HEK293 (cell line): ENCODE measurements around the gene AMD1.
A peak's percentile ranks its signal among the peaks of the same experiment; 100 is the strongest.

Experiments used
- ATF2 ChIP-seq: fragments of 450-650 bp; formaldehyde crosslinking; IDR thresholded peaks from 2 replicates; pipeline ENCODE4 v1.5.1; 2016; ENCODE audit warnings: missing biosample characterization, missing genetic modification characterization, low read depth
- HIC1 ChIP-seq: fragments of 450-650 bp; formaldehyde crosslinking; IDR thresholded peaks from 2 replicates; pipeline ENCODE4 v1.5.1; 2016; ENCODE audit warnings: missing biosample characterization, missing genetic modification characterization
- KLF10 ChIP-seq: fragments of 450-650 bp; IDR thresholded peaks from 2 replicates; pipeline ENCODE4 v1.5.1; 2018; ENCODE audit warnings: missing biosample characterization, mild to moderate bottlenecking, missing genetic modification characterization
- KLF7 ChIP-seq: fragments of 450-650 bp; formaldehyde crosslinking; IDR thresholded peaks from 2 replicates; pipeline ENCODE4 v1.5.1; 2016; ENCODE audit warnings: missing biosample characterization, missing genetic modification characterization, borderline replicate concordance
- MEIS1 ChIP-seq: sonication (generic); formaldehyde crosslinking; IDR thresholded peaks from 2 replicates; pipeline ENCODE4 v1.8.1; 2022; ENCODE audit warnings: missing genetic modification reagents, mild to moderate bottlenecking, borderline replicate concordance
- SP7 ChIP-seq: fragments of 450-650 bp; formaldehyde crosslinking; IDR thresholded peaks from 2 replicates; pipeline ENCODE4 v1.5.1; 2016; ENCODE audit warnings: missing biosample characterization, missing genetic modification characterization
- TRIM28 ChIP-seq: IDR thresholded peaks from 2 replicates; pipeline ENCODE4 v1.6.1; 2011; ENCODE audit warnings: low read length, control low read depth, borderline replicate concordance
- ZBTB10 ChIP-seq: fragments of 450-650 bp; formaldehyde crosslinking; IDR thresholded peaks from 2 replicates; pipeline ENCODE4 v1.5.1; 2016; ENCODE audit warnings: missing biosample characterization, missing genetic modification characterization
- ZFP41 ChIP-seq: fragments of 450-650 bp; formaldehyde crosslinking; IDR thresholded peaks from 2 replicates; pipeline ENCODE4 v1.5.1; 2016; ENCODE audit warnings: missing biosample characterization, missing genetic modification characterization, borderline replicate concordance
- ZIC2 ChIP-seq: fragments of 450-650 bp; formaldehyde crosslinking; IDR thresholded peaks from 2 replicates; pipeline ENCODE4 v1.5.1; 2016; ENCODE audit warnings: missing biosample characterization, missing genetic modification characterization
- ZNF121 ChIP-seq: fragments of 450-650 bp; formaldehyde crosslinking; IDR thresholded peaks from 2 replicates; pipeline ENCODE4 v1.5.1; 2016; ENCODE audit warnings: missing biosample characterization, missing genetic modification characterization
- ZNF132 ChIP-seq: fragments of 450-650 bp; formaldehyde crosslinking; IDR thresholded peaks from 2 replicates; pipeline ENCODE4 v1.5.1; 2017; ENCODE audit warnings: missing biosample characterization, missing genetic modification characterization, borderline replicate concordance
- ZNF175 ChIP-seq: fragments of 450-650 bp; formaldehyde crosslinking; IDR thresholded peaks from 2 replicates; pipeline ENCODE4 v1.5.1; 2016; ENCODE audit warnings: missing biosample characterization, missing genetic modification characterization
- ZNF2 ChIP-seq: fragments of 450-650 bp; formaldehyde crosslinking; IDR thresholded peaks from 2 replicates; pipeline ENCODE4 v1.5.1; 2016; ENCODE audit warnings: missing biosample characterization, missing genetic modification characterization
- ZNF335 ChIP-seq: fragments of 450-650 bp; formaldehyde crosslinking; conservative IDR thresholded peaks from 2 replicates; pipeline ENCODE4 v1.5.1; 2016; ENCODE audit warnings: missing biosample characterization, missing genetic modification characterization
- ZNF366 ChIP-seq: fragments of 450-650 bp; formaldehyde crosslinking; conservative IDR thresholded peaks from 2 replicates; pipeline ENCODE4 v1.5.1; 2016; ENCODE audit warnings: missing biosample characterization, missing genetic modification characterization
- ZNF530 ChIP-seq: fragments of 450-650 bp; formaldehyde crosslinking; IDR thresholded peaks from 2 replicates; pipeline ENCODE4 v1.5.1; 2016; ENCODE audit warnings: low read depth, missing biosample characterization, missing genetic modification characterization
- ZNF548 ChIP-seq: fragments of 450-650 bp; formaldehyde crosslinking; IDR thresholded peaks from 2 replicates; pipeline ENCODE4 v1.5.1; 2016; ENCODE audit warnings: missing biosample characterization, missing genetic modification characterization
- ZNF580 ChIP-seq: fragments of 450-650 bp; formaldehyde crosslinking; IDR thresholded peaks from 2 replicates; pipeline ENCODE4 v1.5.1; 2016; ENCODE audit warnings: missing biosample characterization, missing genetic modification characterization
- ZNF585B ChIP-seq: fragments of 450-650 bp; formaldehyde crosslinking; IDR thresholded peaks from 2 replicates; pipeline ENCODE4 v1.5.1; 2016; ENCODE audit warnings: missing biosample characterization, missing genetic modification characterization
- ZNF791 ChIP-seq: fragments of 450-650 bp; formaldehyde crosslinking; IDR thresholded peaks from 2 replicates; pipeline ENCODE4 v1.5.1; 2016; ENCODE audit warnings: missing biosample characterization, missing genetic modification characterization
- ZXDB ChIP-seq: fragments of 450-650 bp; formaldehyde crosslinking; IDR thresholded peaks from 2 replicates; pipeline ENCODE4 v1.5.1; 2016; ENCODE audit warnings: missing biosample characterization, missing genetic modification characterization
- TF ChIP-seq, protein P1 (sequence below): fragments of 450-650 bp; formaldehyde crosslinking; IDR thresholded peaks from 2 replicates; pipeline ENCODE4 v1.5.1; 2016; ENCODE audit warnings: missing biosample characterization, missing genetic modification characterization, low read depth
- TF ChIP-seq, protein P2 (sequence below): fragments of 450-650 bp; IDR thresholded peaks from 2 replicates; pipeline ENCODE4 v1.5.1; 2018; ENCODE audit warnings: missing biosample characterization, missing genetic modification characterization
- TF ChIP-seq, protein P3 (sequence below): fragments of 450-650 bp; formaldehyde crosslinking; IDR thresholded peaks from 2 replicates; pipeline ENCODE4 v1.5.1; 2016; ENCODE audit warnings: missing biosample characterization, missing genetic modification characterization
- TF ChIP-seq, protein P4 (sequence below): fragments of 450-650 bp; formaldehyde crosslinking; IDR thresholded peaks from 2 replicates; pipeline ENCODE4 v1.5.1; 2016; ENCODE audit warnings: missing biosample characterization, missing genetic modification characterization

Gene AMD1

DNA sequence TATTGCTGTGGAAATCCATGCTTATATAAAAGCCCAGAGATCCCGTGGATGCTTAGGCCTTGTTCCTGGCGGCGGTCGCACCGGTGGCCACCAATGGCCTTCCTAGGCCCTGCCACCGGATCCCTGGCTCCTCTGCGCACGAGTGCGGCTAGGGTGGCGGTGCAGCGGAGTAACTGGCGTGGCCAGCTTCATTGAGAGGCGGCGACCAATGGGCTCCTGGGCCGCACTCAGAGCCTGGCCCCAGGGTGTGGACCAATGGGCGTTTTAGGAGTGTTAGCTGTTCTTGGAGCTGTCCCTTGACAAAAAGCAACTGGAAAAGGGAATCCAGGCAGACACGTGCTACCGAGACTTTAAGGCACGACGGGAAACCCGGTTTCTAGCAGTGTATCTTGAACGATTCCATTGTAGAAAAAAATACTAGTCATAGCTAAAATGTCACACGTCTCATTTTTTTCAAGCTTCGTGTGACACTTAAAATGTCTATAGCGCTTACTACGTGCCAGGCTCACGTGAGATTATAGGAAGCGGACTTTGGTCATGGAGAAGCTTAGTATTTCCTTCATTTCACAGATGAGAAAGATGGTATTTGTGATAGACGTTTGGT is 1.7 kb downstream of the AMD1 start (continued):
- TF ChIP-seq, protein P1, sequence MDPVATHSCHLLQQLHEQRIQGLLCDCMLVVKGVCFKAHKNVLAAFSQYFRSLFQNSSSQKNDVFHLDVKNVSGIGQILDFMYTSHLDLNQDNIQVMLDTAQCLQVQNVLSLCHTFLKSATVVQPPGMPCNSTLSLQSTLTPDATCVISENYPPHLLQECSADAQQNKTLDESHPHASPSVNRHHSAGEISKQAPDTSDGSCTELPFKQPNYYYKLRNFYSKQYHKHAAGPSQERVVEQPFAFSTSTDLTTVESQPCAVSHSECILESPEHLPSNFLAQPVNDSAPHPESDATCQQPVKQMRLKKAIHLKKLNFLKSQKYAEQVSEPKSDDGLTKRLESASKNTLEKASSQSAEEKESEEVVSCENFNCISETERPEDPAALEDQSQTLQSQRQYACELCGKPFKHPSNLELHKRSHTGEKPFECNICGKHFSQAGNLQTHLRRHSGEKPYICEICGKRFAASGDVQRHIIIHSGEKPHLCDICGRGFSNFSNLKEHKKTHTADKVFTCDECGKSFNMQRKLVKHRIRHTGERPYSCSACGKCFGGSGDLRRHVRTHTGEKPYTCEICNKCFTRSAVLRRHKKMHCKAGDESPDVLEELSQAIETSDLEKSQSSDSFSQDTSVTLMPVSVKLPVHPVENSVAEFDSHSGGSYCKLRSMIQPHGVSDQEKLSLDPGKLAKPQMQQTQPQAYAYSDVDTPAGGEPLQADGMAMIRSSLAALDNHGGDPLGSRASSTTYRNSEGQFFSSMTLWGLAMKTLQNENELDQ, result no peak
- TF ChIP-seq ZBTB10 (no peak), TRIM28 (peak; percentile 90), ZNF530 (tag by site-specific recombination) (no peak), ZXDB (tag by site-specific recombination) (0 out of 2 replicates have a peak, but pooled peaks have one; percentile 22), SP7 (tag by site-specific recombination) (no peak; the same call in 1 of the 2 replicates), ZNF580 (tag by site-specific recombination) (no peak), ZNF548 (tag by site-specific recombination) (no peak), MEIS1 (CRISPR knock-in tag) (no peak; the same call in 1 of the 2 replicates), ZNF121 (no peak), ZNF175 (no peak), ZFP41 (no peak), ZNF791 (tag by site-specific recombination) (no peak), KLF7 (tag by site-specific recombination) (no peak; the same call in 1 of the 2 replicates), ZIC2 (no peak), ZNF132 (tag by site-specific recombination) (no peak), ZNF366 (tag by site-specific recombination) (no peak), KLF10 (tag by site-specific recombination) (no peak; the same call in 1 of the 2 replicates), HIC1 (tag by site-specific recombination) (no peak), ATF2 (tag by site-specific recombination) (no peak), ZNF2 (tag by site-specific recombination) (0 out of 2 replicates have a peak, but pooled peaks have one; percentile 54), ZNF335 (tag by site-specific recombination) (peak; percentile 78; the same call in 1 of the 2 replicates), ZNF585B (tag by site-specific recombination) (no peak)
- TF ChIP-seq, protein P2, sequence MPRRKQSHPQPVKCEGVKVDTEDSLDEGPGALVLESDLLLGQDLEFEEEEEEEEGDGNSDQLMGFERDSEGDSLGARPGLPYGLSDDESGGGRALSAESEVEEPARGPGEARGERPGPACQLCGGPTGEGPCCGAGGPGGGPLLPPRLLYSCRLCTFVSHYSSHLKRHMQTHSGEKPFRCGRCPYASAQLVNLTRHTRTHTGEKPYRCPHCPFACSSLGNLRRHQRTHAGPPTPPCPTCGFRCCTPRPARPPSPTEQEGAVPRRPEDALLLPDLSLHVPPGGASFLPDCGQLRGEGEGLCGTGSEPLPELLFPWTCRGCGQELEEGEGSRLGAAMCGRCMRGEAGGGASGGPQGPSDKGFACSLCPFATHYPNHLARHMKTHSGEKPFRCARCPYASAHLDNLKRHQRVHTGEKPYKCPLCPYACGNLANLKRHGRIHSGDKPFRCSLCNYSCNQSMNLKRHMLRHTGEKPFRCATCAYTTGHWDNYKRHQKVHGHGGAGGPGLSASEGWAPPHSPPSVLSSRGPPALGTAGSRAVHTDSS (tag by site-specific recombination), result no peak
- TF ChIP-seq, protein P3, sequence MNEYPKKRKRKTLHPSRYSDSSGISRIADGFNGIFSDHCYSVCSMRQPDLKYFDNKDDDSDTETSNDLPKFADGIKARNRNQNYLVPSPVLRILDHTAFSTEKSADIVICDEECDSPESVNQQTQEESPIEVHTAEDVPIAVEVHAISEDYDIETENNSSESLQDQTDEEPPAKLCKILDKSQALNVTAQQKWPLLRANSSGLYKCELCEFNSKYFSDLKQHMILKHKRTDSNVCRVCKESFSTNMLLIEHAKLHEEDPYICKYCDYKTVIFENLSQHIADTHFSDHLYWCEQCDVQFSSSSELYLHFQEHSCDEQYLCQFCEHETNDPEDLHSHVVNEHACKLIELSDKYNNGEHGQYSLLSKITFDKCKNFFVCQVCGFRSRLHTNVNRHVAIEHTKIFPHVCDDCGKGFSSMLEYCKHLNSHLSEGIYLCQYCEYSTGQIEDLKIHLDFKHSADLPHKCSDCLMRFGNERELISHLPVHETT (tag by site-specific recombination), result no peak
- TF ChIP-seq, protein P4, sequence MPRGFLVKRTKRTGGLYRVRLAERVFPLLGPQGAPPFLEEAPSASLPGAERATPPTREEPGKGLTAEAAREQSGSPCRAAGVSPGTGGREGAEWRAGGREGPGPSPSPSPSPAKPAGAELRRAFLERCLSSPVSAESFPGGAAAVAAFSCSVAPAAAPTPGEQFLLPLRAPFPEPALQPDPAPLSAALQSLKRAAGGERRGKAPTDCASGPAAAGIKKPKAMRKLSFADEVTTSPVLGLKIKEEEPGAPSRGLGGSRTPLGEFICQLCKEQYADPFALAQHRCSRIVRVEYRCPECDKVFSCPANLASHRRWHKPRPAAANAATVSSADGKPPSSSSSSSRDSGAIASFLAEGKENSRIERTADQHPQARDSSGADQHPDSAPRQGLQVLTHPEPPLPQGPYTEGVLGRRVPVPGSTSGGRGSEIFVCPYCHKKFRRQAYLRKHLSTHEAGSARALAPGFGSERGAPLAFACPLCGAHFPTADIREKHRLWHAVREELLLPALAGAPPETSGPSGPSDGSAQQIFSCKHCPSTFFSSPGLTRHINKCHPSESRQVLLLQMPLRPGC (tag by site-specific recombination), result no peak; the same call in 1 of the 2 replicates
